HG03039 (cell line): ENCODE measurements around the gene SLC38A8.

ENCODE experiments used
- ATAC-seq: cut with Tn5 transposase; IDR thresholded peaks from one replicate; pipeline ENCODE4 v1.9.1; 2021; ENCODE audit warnings: mild to moderate bottlenecking, moderate library complexity; ENCODE audit not compliant: unreplicated experiment

The SLC38A8 gene

DNA sequence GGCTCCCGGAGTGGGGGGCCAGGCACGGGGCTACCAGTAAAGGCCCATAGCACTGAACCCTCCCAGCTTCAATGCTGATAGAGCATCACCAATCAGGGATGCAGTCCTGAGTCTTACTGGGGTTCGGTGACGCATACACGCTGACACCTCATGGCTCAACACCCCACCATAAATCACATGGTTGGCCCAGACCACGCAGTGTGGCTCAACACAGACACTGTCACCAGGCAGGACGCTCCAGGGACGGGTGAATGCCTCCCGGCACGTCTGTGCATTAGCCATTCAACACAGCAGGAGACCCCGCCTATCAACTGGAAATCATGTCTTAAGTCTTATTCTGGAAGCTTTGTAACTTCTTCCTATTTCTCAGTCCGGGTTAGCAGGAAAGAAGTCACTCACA, 39.6 kb downstream of the SLC38A8 start:
- no peak for ATAC-seq

DNA sequence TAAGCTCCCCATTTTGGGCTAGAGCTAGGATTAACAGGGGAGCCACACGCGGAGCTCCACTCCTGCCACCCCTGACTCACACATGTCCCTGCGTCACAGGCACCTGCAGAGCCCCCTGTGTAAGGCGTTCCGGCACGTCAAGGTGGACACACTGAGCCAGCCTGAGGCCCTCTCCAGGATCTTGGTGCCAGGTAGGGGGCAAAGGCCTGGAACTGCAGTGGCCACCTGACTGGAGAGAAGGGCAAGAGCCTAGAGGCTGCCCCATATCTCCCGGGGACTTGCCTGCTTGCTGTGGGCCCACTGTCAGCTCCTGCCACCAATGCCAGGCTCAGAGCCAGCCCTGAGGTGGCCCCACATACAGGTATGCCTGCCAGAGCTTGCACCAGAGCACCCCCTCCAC, 40.9 kb downstream of the SLC38A8 start:
- no peak for ATAC-seq

DNA sequence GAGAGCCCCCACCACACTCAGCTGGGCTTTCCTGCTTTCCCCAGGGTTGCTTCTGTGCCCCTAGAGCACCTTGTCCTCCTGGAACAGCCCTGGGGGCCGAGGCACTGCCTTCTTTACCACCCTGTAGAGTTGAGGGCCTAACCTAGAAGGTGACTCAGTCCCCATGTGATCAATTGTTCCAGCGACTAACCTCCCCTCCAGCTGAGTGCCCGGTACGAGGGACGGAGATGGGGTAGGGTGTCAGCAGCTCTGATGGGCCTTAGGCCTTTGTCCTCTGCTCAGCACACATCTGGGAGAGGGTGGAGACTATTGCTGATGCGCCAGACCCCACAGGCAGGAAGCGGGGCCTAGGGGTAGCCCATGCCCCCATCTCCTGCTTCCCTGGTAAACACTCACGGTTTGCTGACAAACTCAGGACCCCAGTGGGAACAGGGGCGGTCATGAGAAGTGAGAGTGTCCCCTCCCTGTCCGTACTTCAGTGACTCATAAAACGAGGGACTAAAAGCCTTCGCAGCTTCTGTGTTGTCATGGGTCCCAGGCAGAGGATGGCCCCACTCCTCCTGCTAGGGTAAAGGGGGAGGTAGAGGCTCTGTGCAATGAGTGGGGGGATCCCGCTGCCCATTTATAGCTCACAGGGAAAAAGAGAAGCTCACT, 41.5 kb downstream of the SLC38A8 start:
- ATAC-seq = no peak

DNA sequence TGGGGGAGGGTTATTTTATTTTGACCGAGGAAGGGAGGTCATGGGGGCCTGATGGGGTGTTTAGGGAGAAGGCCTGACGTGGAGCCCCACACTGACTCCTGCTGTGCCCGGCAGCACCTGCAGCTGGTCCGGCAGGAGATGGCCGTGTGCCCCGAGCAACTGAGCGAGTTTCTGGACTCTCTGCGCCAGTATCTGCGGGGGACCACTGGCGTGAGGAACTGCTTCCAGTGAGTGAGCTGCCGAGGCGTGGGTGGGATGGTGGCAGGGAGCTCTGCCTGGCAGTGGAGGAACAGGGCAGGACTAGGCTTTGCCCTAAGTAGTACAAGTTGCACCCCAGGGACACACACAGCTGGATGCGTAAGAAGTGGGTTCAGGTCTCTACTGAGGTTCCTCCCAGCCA, 44.5 kb downstream of the SLC38A8 start:
- ATAC-seq = no peak

DNA sequence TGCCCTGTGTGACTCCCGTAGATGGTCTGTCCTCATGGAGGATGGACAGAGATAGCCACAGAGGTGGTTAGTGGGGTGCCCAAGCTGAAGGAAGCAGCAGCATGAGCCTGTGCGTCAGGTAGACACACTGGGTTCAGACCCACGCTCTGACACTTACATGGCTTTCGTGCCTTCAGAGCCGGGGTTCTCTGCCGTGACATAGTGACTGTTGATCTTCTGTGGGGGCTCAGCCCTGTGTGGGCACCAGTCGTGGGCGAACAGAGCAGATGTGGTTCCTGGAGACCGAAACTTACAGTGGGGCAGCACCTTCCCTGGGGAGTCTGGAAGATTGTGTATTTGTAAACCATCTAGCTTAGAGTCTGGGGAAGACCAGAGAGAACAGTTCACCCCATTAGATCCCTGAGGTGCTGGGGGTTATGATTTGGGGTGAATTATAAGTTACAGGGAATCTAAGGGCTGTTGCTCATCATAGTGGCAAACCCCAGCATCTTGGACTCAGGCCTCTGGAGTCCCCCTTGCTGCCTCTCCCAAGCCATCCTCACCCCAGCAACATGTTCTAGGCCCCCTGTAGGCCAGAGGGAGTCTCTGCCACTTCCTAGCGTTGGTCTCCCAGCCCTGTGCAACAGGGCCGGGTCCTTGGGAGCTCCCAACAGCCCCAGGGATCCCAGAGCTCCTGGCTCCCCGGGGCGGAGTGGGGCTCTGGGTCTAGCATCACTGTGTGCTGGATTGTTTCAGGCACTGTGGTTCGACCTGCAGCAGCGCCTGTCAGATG, 45.9 kb downstream of the SLC38A8 start:
- ATAC-seq = no peak

DNA sequence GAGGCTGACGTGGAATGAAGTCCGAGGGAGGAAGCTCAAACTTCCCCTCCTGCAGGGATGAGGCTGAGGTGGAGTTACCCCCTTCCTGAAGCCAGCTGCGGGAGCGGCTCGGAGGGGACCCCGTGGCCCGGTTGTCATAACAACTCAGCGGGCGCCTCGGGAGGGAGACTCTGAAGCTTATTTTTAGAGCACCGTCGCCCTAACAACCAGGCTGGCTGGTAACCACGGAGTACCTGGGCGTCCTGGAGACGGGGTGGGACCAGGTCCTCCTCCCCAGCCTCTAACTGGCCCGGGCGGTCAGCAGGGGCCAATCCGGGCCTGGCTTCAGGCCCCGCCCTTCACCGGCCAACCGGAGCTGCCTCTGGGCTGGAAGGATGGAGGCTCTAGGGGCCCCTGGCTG, 46.8 kb downstream of the SLC38A8 start:
- ATAC-seq = no peak

DNA sequence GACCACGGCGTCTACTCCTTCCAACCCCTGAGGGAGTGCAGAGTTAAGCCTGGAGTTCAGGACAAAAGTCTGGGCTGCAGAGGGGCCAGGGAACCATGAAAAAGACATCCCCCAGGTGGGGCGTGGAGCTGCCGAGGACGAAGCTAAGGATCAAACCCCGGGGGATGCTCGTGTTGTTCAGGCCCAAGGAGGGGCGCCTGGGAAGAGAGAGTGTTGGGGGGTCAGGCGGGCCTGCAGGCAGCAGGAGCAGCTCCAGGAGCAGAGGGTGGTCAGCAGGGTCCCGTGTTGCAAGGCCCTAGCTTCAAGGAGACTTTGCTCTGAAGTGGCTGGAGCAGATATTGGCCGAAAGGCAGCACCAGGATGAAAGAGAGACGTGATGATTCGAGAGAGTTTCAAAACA, 47.9 kb downstream of the SLC38A8 start:
- no peak for ATAC-seq

DNA sequence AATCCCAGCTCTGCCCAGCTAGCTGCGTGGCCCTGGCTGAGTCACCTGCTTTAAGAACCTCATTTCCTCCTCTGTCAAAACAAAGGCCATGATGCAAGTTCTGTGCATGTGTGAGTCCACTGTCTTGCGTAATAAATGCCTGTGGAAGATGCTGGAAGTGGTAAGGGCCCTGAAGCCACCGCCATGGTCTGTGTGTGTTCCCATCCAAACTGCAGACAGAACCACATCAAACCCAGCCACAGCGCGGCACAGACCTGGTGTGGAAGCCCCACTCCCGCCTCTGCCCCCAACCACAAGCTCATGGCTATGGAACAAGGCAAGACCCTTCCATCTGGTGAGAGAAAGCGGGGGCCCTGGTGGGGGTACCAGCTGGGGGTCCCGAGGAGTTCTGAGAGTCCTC, 48.5 kb downstream of the SLC38A8 start:
- no peak for ATAC-seq

DNA sequence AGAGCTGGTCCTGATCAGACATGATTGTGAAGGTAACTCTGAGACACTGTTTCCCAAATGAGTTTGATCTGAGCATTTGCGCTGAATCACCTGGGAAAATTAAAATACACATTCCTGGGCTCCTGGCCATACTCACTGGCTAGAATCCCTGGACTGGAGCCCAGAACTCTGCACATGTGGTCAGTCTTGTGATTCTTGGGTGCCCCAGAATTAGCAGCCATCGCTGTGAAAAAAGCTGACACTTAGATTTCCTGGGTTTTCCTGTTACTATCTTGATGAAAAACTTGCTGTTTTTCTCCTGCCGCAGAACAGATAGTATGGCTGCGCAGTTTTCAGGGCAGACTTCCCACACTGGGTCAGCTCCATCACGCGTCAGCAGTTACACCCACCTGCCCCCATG, 50.0 kb downstream of the SLC38A8 start:
- ATAC-seq = no peak

DNA sequence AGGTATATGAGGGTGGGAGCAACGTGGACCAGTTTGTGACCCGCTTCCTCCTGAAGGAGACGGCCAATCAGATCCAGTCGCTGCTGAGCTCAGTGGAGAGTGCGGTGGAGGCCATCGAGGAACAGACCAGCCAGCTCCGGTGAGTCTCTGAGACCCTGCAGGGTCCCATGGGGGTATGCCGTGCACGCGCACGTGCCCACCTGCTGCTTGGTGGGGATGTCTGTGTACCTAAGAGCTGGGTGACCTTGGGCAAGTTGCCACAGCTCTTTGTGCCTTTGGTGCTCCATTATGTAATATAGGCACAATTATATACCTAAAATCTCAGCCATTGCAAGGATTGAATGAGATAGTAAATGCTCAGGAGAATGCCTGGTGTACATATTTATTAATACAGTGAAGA, 52.1 kb downstream of the SLC38A8 start:
- no peak for ATAC-seq

DNA sequence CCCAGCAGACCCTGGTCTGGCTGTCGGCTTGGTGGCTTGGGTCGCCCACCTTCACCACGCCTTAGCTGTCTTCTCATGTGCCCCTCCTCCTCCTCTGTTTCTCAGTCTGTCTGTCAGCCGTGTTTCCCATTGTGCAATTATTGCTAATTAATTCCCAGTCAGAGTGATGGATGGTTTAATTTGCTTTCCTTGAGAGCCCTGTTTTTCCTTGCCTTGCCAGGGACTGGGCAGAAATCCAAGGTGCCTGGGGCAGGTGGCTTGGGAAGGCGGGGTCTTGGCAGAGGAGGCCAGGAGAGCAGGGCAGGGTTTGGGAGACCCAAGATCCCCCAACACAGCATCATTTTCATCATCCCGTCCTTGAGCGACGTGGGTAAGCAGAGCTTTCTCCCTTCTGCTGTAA, 53.3 kb downstream of the SLC38A8 start:
- no peak for ATAC-seq

DNA sequence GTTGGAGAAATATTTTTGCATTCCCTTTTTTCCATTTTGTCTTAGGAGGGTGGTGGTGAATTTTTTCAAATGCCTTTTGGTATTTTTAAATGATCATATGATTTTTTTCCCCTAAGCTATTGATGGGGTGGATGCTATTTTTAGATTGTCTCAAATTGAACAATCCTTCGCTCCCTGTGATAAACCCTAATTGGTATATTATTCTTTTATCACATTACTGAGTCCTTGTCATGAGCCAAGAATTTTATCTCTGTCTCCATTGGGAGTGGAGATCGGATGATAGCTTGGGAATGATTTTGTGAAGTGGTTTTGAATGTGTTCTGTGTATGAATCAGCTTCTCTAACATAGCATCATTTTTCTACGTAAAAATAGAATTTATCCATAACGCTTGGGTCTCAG, 59.1 kb downstream of the SLC38A8 start:
- no peak for ATAC-seq

DNA sequence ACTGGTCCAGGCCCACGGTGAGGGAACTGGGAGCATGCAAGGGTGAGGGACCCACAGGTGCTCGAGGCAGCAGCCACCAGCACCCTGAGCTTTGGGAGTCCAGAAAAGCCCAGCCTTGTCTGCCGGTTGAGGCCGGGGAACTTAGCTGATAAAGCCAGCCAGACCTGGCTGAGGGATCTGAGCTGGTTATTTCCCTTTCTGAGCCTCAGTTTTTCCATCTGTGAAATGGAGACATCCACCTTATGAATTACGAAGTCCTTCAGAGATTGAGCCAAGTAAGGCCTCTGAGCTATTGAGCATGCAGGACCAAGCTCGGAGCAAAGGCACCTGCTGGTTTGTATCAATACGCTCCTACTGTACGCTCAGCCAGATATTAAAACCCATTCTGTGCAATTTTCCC, 60.8 kb downstream of the SLC38A8 start:
- no peak for ATAC-seq

DNA sequence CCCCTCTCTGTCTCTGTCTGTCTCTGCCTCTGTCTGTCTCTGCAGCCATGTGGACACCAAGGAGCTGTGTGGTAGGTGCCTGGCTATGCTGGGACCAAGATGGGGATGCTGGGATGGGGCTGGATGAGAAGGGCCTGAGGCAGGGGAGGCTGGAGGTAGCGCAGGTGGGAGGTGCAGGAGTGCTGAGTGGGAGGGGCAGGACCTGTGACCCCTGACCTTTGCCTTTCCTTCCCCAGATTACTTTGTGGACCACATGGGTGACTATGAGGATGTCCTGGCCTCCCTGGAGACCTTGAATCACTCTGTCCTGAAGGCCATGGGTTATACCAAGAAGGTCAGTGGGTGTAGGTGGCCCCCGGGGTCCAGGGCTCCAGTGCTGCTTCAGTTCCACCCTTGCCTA, 61.8 kb downstream of the SLC38A8 start:
- no peak for ATAC-seq

DNA sequence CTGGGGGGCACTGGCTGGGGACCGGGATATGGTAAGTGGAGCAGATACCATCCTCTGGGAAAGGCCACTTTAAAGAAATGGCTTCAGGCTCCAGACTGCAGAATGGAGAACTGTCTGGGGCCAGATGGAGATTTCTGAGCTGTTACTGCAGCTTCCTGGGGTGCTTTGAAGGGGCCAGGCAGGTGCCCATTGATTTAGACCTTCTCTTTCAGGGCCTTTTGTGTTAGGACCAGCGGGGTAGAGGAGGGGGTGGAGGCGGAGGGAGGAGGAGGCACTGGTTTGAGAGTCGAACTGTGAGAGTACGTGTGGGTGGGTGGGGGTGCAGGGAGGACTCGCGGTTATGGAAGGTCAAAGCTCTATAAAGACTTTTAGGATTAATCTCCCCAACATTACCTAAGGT, 63.2 kb downstream of the SLC38A8 start:
- no peak for ATAC-seq

DNA sequence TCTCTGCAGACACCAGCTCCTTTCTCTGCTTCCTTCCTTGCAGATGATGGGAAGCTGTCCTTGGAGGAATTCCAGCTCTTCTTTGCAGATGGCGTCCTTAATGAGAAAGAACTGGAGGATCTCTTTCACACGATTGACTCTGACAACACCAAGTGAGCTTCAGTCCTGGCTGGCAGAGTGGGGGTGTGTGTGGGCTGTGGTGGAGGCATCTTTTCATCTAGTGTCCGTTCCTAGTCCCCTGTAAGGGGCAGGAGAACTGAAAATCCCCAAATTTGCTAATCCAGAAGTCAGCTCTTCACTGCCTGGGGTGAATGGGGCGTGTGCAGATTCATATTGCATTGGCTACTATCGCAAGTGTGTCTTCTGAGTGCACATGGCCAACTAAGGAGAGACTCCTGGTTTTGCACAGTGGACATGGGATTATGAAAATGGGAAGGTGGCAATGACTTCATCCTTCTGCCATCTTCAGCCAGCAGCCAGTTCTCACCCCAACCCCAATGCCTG, 64.1 kb downstream of the SLC38A8 start:
- no peak for ATAC-seq

DNA sequence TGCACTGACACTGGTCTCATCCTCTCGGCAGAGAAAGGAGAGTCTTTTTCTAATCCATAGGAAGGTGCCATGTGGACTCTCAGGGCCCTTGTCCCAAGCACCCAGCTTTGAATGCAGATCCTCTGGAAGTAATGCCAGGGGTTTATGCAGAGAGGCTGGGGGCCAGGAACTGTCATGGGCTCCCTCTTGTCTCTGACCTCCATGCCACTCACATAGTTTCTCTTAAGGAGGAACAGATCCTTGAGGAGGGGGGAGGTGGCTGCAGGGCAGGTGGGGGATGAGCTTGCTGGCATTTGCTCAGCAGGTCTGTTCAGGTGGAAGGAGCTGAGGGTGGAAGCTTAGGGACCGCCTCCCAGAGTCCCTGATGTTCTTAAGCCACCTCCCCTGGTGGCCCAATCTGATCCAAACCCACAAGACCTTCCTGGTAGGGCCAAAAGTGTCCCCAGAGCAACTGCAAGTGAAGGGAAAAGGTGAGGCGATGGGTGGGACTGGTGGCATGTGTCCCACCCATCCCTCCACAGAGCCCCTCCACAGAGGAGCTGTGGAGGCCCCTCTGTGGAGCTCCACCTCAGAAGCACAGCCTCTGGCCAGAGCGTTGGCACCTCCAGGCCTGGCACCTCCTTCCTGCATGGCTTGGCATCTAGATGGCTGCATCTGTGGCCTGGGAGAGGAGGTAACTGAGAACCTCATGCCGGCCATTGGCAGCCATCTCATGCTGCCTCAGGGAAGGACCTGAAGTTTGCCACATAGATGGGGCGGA, 65.4 kb downstream of the SLC38A8 start:
- no peak for ATAC-seq

DNA sequence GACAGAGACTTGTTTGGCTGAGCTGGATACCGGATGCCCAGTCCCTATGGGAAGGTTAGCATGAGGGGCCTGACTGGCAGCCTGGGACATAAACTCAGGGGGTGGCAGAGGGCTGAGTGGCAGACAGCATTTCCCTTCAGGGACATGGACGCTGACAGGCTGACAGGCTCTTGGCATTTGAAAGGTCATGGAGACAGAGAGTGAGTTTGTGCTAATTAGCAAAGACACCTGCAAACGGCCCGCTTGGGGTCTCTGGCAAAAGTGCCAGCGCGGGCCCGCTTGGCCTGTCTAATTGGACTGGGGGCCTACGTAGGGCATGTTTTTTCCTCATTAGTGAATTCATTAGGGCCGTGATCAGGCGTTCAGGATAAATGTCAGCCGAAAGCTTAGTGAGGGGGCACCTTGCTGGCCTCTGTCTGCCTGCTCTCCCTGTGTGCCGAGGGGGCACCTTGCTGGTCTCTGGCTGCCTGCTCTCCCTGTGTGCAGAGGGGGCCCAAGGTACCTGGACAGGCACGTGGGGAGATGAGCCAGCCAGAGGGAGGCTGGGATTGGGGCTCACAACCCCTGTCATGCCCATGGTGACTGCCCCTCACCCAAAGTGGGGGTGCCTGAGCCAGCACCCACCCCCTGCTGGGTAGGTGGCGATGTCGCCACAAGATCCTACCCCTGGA, 66.9 kb downstream of the SLC38A8 start:
- ATAC-seq = no peak

DNA sequence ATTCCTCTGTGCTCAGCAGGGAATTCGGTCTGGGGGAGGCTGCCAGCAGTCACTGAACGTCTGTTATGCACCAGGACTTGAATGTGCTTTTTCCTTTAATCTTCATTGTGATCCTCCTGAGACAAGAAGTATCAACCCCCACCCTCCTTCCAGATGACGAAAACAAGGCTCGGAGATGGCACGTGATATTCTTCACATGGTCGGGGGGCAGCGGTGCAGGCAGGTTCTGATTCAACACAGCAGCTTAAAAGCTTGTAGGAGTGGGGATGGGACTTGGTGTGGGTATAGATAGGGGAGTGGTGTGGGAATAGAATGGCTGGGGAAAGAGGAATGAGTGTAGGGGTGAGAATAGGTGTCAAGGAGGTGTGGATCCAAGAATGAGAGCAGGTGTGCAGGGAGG, 68.1 kb downstream of the SLC38A8 start:
- ATAC-seq = no peak

DNA sequence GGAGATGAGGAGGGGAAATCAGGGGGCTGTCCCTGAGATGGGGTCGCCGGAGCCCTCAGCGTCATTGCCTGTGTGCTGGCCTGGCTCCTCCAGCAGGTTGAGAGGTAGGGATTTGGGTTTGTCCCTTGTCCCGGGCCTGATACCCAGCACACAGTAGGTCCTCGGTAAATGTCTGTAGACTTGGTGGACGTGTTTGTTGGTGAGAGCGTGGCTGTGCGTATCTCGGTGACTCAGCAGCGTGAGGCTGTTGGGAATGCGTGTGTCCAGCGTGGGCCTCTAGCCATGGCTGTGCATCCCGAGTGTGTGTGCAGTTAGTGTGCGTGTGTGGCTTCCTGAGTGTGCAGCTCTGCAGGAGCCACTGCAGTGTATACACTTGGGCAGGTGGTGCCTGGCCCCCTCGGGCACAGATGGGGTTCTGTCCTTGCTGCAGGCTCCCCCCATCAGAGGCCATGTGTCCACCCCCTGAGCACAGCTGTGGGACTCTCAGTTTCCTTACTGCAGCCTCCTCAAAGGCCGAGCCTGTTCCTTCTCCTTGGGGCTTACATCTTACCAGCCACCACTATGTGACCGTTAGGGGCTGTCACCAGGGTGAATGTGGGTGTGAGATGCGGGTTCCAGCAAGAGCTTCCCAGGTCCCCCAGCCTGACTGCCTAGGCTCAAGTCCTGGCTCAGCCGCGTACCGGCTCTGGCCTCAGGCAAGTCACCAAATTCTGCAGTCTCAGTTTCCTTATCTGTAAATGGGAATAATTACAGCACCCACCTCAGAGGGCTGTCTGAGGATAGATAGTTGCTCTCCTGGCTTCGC, 68.8 kb downstream of the SLC38A8 start:
- ATAC-seq = no peak

DNA sequence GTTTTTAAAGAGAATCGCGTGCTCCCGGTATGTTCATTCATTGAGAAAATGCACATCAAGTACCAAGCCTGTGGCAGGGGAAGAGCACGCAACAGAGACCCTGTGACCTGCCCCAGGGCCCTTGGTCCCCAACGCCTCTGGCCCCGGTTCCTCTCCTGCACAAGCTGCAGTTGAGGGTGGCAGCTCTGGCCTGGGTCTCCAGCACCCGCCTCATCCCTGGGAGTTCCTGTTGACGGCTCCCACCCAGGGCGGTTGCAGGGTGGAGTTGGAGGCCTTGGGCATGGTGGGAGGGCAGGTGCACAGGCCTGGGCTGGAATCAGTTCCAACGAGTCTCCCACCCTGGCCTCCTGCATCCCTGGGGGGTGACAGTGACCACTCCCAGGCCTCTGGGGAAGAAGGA, 69.5 kb downstream of the SLC38A8 start:
- no peak for ATAC-seq
